Mesendoderm (in vitro differentiated cells): Measurements from ENCODE around the gene TPO.
"Not testable (repeated sequence)": the region's sequence is repeated elsewhere in the genome, so short reads cannot be mapped to it uniquely, and the experiment has no call there.

ENCODE experiments used
- DNase-seq: peaks from one replicate; pipeline ENCODE4 v3.0.0; 2013
- H2AK5ac ChIP-seq: 2 replicates; pipeline ENCODE4 v1.6.1; 2013; ENCODE audit warnings: low read length, inconsistent platforms
- H2BK120ac ChIP-seq: 2 replicates; pipeline ENCODE4 v1.6.1; 2013; ENCODE audit warnings: low read depth, mild to moderate bottlenecking, low read length, moderate library complexity, mixed read lengths
- H2BK15ac ChIP-seq: replicated peaks from 2 replicates; pipeline ENCODE4 v1.6.1; 2013; ENCODE audit warnings: low read depth, mild to moderate bottlenecking, moderate library complexity
- H2BK5ac ChIP-seq: 2 replicates; pipeline ENCODE4 v1.6.1; 2013; ENCODE audit warnings: low read length, inconsistent platforms
- H3K18ac ChIP-seq: 2 replicates; pipeline ENCODE4 v1.6.1; 2013; ENCODE audit warnings: mild to moderate bottlenecking, low read length, mixed read lengths
- H3K23ac ChIP-seq: one replicate; pipeline ENCODE4 v1.6.1; 2013; ENCODE audit warnings: low read length
- H3K27ac ChIP-seq: 2 replicates; pipeline ENCODE4 v1.5.1; 2013; ENCODE audit warnings: low read depth, mild to moderate bottlenecking, inconsistent platforms, low read length, moderate library complexity
- H3K27me3 ChIP-seq: 2 replicates; pipeline ENCODE4 v1.6.1; 2013; ENCODE audit warnings: low read length, control low read depth, mild to moderate bottlenecking, inconsistent platforms; ENCODE audit not compliant: insufficient read depth, poor library complexity
- H3K36me3 ChIP-seq: 2 replicates; pipeline ENCODE4 v1.6.1; 2013; ENCODE audit warnings: low read length, inconsistent platforms; ENCODE audit not compliant: control insufficient read depth, insufficient read depth
- H3K4ac ChIP-seq: one replicate; pipeline ENCODE4 v1.6.1; 2013; ENCODE audit warnings: low read depth, mild to moderate bottlenecking, low read length, moderate library complexity
- H3K4me1 ChIP-seq: 2 replicates; pipeline ENCODE4 v1.6.1; 2013; ENCODE audit warnings: low read depth, low read length, inconsistent platforms; ENCODE audit not compliant: control insufficient read depth
- H3K4me2 ChIP-seq: 2 replicates; pipeline ENCODE4 v1.6.1; 2013; ENCODE audit warnings: low read length
- H3K4me3 ChIP-seq: 2 replicates; pipeline ENCODE4 v1.5.1; 2013; ENCODE audit warnings: mild to moderate bottlenecking, low read length
- H3K56ac ChIP-seq: one replicate; pipeline ENCODE4 v1.6.1; 2013; ENCODE audit warnings: low read length
- H3K79me1 ChIP-seq: 2 replicates; pipeline ENCODE4 v1.6.1; 2013; ENCODE audit warnings: low read length, inconsistent platforms
- H3K79me2 ChIP-seq: 2 replicates; pipeline ENCODE4 v1.6.1; 2013; ENCODE audit warnings: mild to moderate bottlenecking, low read length; ENCODE audit not compliant: control insufficient read depth, insufficient read depth
- H3K9ac ChIP-seq: 2 replicates; pipeline ENCODE4 v1.6.1; 2013; ENCODE audit warnings: low read length, inconsistent platforms
- H4K5ac ChIP-seq: one replicate; pipeline ENCODE4 v1.6.1; 2013; ENCODE audit warnings: low read length
- H4K8ac ChIP-seq: one replicate; pipeline ENCODE4 v1.6.1; 2013; ENCODE audit warnings: low read depth, mild to moderate bottlenecking, control low read depth, low read length, moderate library complexity
- WGBS: extraction: QIAGEN DNeasy Blood & Tissue Kit; methylation state at CpG from one replicate; pipeline ENCODE4 v1.1.7; 2013; ENCODE audit warnings: low lambda C conversion rate, missing lambda C conversion rate; ENCODE audit not compliant: insufficient coverage; ENCODE audit errors: extremely low coverage; 5-methylcytosine and 5-hydroxymethylcytosine counted together

TPO gene

GRCh38 chr2:1406434-1406833 lies 6.8 kb upstream of the TPO start:
- Histone ChIP-seq H2BK15ac (no peak overlapping the region), H3K56ac (no peak overlapping the region), H3K18ac (no peak overlapping the region), H3K9ac (no peak overlapping the region), H2AK5ac (no peak overlapping the region), H4K8ac (no peak overlapping the region), H2BK120ac (no peak overlapping the region), H3K4ac (no peak overlapping the region), H3K79me1 (no peaks in the 10 kb centered on the region), H2BK5ac (no peak overlapping the region), H3K4me2 (no peak overlapping the region), H3K27me3 (no peaks in the 10 kb centered on the region), H3K23ac (no peak overlapping the region), H3K4me1 (no peaks in the 10 kb centered on the region), H4K5ac (no peak overlapping the region), H3K27ac (no peak overlapping the region), H3K4me3 (no peak overlapping the region), H3K36me3 (no peaks in the 10 kb centered on the region), H3K79me2 (no peaks in the 10 kb centered on the region)
- no peak for DNase-seq
- WGBS, result no CpG with 5 or more reads among the region's 2 CpGs

GRCh38 chr2:1407950-1408675 lies 5.2 kb upstream of the TPO start:
- no peaks in the 10 kb centered on the region for H3K79me1 ChIP-seq
- no peak overlapping the region for H3K18ac ChIP-seq
- no peak overlapping the region for H3K23ac ChIP-seq
- H4K8ac ChIP-seq, result no peak overlapping the region
- no peak overlapping the region for H3K4me3 ChIP-seq
- H2AK5ac ChIP-seq, result no peak overlapping the region
- H3K9ac ChIP-seq, result no peak overlapping the region
- H4K5ac ChIP-seq, result no peak overlapping the region
- H3K4me2 ChIP-seq, result no peak overlapping the region
- no peak overlapping the region for H3K27ac ChIP-seq
- no peak overlapping the region for H2BK5ac ChIP-seq
- no peaks in the 10 kb centered on the region for H3K36me3 ChIP-seq
- H3K56ac ChIP-seq, result no peak overlapping the region
- WGBS, result no CpG with 5 or more reads among the region's 16 CpGs
- H2BK120ac ChIP-seq, result no peak overlapping the region
- H3K4me1 ChIP-seq, result no peaks in the 10 kb centered on the region
- no peak overlapping the region for H3K4ac ChIP-seq
- DNase-seq, result no peak
- no peaks in the 10 kb centered on the region for H3K27me3 ChIP-seq
- no peaks in the 10 kb centered on the region for H3K79me2 ChIP-seq
- H2BK15ac ChIP-seq, result no peak overlapping the region

DNA sequence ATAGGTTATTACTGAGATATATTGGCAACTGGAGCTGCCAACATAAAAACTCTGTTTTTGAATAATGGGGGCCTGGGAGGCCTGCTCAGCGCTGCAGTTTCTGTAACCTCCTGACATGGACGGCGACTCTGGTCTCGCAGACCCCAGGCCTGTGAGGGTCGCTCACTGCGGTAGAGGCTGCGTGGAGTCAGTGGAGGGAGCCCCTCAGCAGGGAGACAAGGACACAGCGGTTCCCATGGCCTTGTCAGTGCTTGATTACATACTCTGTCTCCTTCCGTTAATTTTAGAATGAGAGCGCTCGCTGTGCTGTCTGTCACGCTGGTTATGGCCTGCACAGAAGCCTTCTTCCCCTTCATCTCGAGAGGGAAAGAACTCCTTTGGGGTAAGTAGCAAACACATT lies 858 bp downstream of the TPO start:
- no peak overlapping the region for H2AK5ac ChIP-seq
- H3K56ac ChIP-seq, result no peak overlapping the region
- H3K27ac ChIP-seq, result no peak overlapping the region
- no peak overlapping the region for H3K23ac ChIP-seq
- H3K4ac ChIP-seq, result no peak overlapping the region
- H3K4me2 ChIP-seq, result no peak overlapping the region
- no peaks in the 10 kb centered on the region for H3K79me1 ChIP-seq
- H3K79me2 ChIP-seq, result no peaks in the 10 kb centered on the region
- H4K8ac ChIP-seq, result no peak overlapping the region
- no peak overlapping the region for H3K18ac ChIP-seq
- no peak overlapping the region for H2BK15ac ChIP-seq
- H2BK120ac ChIP-seq, result no peak overlapping the region
- DNase-seq, result no peak
- no peak overlapping the region for H3K4me3 ChIP-seq
- no peaks in the 10 kb centered on the region for H3K36me3 ChIP-seq
- no peaks in the 10 kb centered on the region for H3K4me1 ChIP-seq
- no peak overlapping the region for H4K5ac ChIP-seq
- H2BK5ac ChIP-seq, result no peak overlapping the region
- no peak overlapping the region for H3K9ac ChIP-seq
- H3K27me3 ChIP-seq, result no peaks in the 10 kb centered on the region
- WGBS, result no CpG with 5 or more reads among the region's 13 CpGs

GRCh38 chr2:1414901-1415300 lies 1.6 kb downstream of the TPO start:
- no CpG with 5 or more reads among the region's 11 CpGs for WGBS
- H3K27me3 ChIP-seq, result not testable (repeated sequence)

GRCh38 chr2:1415501-1415900 lies 2.2 kb downstream of the TPO start:
- Histone ChIP-seq H3K27me3 (no peaks in the 10 kb centered on the region), H3K4ac (no peak overlapping the region), H3K79me2 (no peaks in the 10 kb centered on the region), H2BK120ac (no peak overlapping the region), H3K36me3 (no peaks in the 10 kb centered on the region), H3K4me3 (no peak overlapping the region), H3K4me1 (no peaks in the 10 kb centered on the region), H2BK5ac (no peak overlapping the region), H3K4me2 (no peak overlapping the region), H4K5ac (no peak overlapping the region), H2BK15ac (no peak overlapping the region), H2AK5ac (no peak overlapping the region), H3K23ac (no peak overlapping the region), H3K9ac (no peak overlapping the region), H3K27ac (no peak overlapping the region), H3K56ac (no peak overlapping the region), H3K18ac (no peak overlapping the region), H4K8ac (no peak overlapping the region), H3K79me1 (no peaks in the 10 kb centered on the region)
- no CpG with 5 or more reads among the region's 6 CpGs for WGBS
- DNase-seq, result no peak

More at GRCh38 chr2:1414901-1415300, 1.6 kb downstream of the TPO start:
- not testable (repeated sequence) for H2BK15ac ChIP-seq, H3K4me3 ChIP-seq, H4K8ac ChIP-seq, DNase-seq, H2BK120ac ChIP-seq, H3K18ac ChIP-seq, H3K27ac ChIP-seq, H2AK5ac ChIP-seq, H3K79me2 ChIP-seq, H3K9ac ChIP-seq, H3K4ac ChIP-seq, H3K56ac ChIP-seq, H3K79me1 ChIP-seq, H2BK5ac ChIP-seq, H3K4me2 ChIP-seq, H4K5ac ChIP-seq, H3K23ac ChIP-seq, H3K36me3 ChIP-seq, H3K4me1 ChIP-seq

GRCh38 chr2:1418566-1418965 lies 5.3 kb downstream of the TPO start:
- Histone ChIP-seq H4K8ac (no peak overlapping the region), H3K79me2 (no peaks in the 10 kb centered on the region), H2BK15ac (no peak overlapping the region), H3K79me1 (no peaks in the 10 kb centered on the region), H3K56ac (no peak overlapping the region), H3K23ac (no peak overlapping the region), H3K4me3 (no peak overlapping the region), H2AK5ac (no peak overlapping the region), H3K4me1 (no peaks in the 10 kb centered on the region), H2BK120ac (no peak overlapping the region), H3K27ac (no peak overlapping the region), H3K9ac (no peak overlapping the region), H3K4me2 (no peak overlapping the region), H4K5ac (no peak overlapping the region), H3K27me3 (no peaks in the 10 kb centered on the region), H3K36me3 (no peaks in the 10 kb centered on the region), H3K18ac (no peak overlapping the region), H3K4ac (no peak overlapping the region), H2BK5ac (no peak overlapping the region)
- no CpG with 5 or more reads among the region's 3 CpGs for WGBS
- no peak for DNase-seq
